Measurements from ENCODE around the gene MACROH2A2.

DNA sequence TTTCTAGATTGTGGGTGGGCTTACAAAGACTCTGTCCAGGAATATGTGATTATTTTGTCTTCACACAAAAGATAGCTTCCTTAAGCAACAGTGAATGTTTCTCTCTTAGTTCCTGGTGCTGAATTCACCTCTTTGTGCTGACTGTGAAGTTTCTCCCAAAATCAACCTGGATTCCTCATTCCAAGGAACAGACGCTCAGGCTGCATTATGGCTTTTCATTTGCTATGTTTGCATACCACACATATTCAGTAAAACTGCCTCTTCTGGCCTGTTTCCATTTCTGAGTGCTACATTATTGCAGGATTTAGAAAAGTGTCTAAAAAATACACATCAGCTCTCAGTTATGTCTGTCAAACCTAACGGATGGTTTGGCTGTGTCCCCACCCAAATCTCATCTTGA, 21.5 kb downstream of the MACROH2A2 start:
- TF ChIP-seq, protein P1, sequence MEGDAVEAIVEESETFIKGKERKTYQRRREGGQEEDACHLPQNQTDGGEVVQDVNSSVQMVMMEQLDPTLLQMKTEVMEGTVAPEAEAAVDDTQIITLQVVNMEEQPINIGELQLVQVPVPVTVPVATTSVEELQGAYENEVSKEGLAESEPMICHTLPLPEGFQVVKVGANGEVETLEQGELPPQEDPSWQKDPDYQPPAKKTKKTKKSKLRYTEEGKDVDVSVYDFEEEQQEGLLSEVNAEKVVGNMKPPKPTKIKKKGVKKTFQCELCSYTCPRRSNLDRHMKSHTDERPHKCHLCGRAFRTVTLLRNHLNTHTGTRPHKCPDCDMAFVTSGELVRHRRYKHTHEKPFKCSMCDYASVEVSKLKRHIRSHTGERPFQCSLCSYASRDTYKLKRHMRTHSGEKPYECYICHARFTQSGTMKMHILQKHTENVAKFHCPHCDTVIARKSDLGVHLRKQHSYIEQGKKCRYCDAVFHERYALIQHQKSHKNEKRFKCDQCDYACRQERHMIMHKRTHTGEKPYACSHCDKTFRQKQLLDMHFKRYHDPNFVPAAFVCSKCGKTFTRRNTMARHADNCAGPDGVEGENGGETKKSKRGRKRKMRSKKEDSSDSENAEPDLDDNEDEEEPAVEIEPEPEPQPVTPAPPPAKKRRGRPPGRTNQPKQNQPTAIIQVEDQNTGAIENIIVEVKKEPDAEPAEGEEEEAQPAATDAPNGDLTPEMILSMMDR (IDR thresholded peaks at IDR 0.05) = no peak
- TF ChIP-seq POLR2A (IDR thresholded peaks at IDR 0.05; ENCODE audit: low read depth) (no peak), POLR2AphosphoS5 (IDR thresholded peaks at IDR 0.05) (no peak), EP300 (IDR thresholded peaks at IDR 0.05) (no peak)

Measured in esophagus muscularis mucosa (tissue), 4 donors.